GM19238 (cell line): ENCODE data around the gene MYO10.

Source experiments
- DNase-seq: peaks from one replicate; pipeline ENCODE4 v3.0.0; 2011; ENCODE audit warnings: low spot score; ENCODE audit not compliant: insufficient read length

Gene MYO10

GRCh38 chr5:16916262-16916878, 19.7 kb downstream of the MYO10 start:
- no peak for DNase-seq

GRCh38 chr5:16914584-16914983, 21.5 kb downstream of the MYO10 start:
- no peak for DNase-seq

GRCh38 chr5:16914108-16914435, 22.0 kb downstream of the MYO10 start:
- DNase-seq = no peak

GRCh38 chr5:16913187-16914107, 22.6 kb downstream of the MYO10 start:
- DNase-seq = no peak

- DNase-seq = no peak
Observed at GRCh38 chr5:16912080-16912479, 24.0 kb downstream of the MYO10 start.

GRCh38 chr5:16909464-16909863, 26.6 kb downstream of the MYO10 start:
- DNase-seq = no peak

GRCh38 chr5:16907270-16907669, 28.8 kb downstream of the MYO10 start:
- no peak for DNase-seq

GRCh38 chr5:16906255-16906654, 29.8 kb downstream of the MYO10 start:
- no peak for DNase-seq

- no peak for DNase-seq
Observed at GRCh38 chr5:16903480-16904300, 32.4 kb downstream of the MYO10 start.

GRCh38 chr5:16902846-16903245, 33.2 kb downstream of the MYO10 start:
- no peak for DNase-seq

- DNase-seq = no peak
Observed at GRCh38 chr5:16901021-16901644, 35.0 kb downstream of the MYO10 start.

GRCh38 chr5:16899171-16899570, 36.9 kb downstream of the MYO10 start:
- no peak for DNase-seq

- DNase-seq = no peak
Observed at GRCh38 chr5:16897800-16898199, 38.3 kb downstream of the MYO10 start.

- DNase-seq = no peak
Observed at GRCh38 chr5:16897284-16897704, 38.8 kb downstream of the MYO10 start.

- DNase-seq = no peak
Observed at GRCh38 chr5:16896767-16897166, 39.3 kb downstream of the MYO10 start.

- no peak for DNase-seq
Observed at GRCh38 chr5:16894236-16895057, 41.6 kb downstream of the MYO10 start.

- DNase-seq = no peak
Observed at GRCh38 chr5:16891033-16891432, 45.1 kb downstream of the MYO10 start.

- no peak for DNase-seq
Observed at GRCh38 chr5:16889972-16890519, 46.0 kb downstream of the MYO10 start.

GRCh38 chr5:16889203-16889971, 46.7 kb downstream of the MYO10 start:
- DNase-seq = no peak

- no peak for DNase-seq
Observed at GRCh38 chr5:16888694-16889124, 47.4 kb downstream of the MYO10 start.
